HG02763 (cell line): ENCODE measurements around the gene SPOCK1.

Source experiments
- ATAC-seq: cut with Tn5 transposase; IDR thresholded peaks from one replicate; pipeline ENCODE4 v1.9.1; 2021; ENCODE audit warnings: mild to moderate bottlenecking, moderate library complexity; ENCODE audit not compliant: unreplicated experiment

Gene SPOCK1

DNA sequence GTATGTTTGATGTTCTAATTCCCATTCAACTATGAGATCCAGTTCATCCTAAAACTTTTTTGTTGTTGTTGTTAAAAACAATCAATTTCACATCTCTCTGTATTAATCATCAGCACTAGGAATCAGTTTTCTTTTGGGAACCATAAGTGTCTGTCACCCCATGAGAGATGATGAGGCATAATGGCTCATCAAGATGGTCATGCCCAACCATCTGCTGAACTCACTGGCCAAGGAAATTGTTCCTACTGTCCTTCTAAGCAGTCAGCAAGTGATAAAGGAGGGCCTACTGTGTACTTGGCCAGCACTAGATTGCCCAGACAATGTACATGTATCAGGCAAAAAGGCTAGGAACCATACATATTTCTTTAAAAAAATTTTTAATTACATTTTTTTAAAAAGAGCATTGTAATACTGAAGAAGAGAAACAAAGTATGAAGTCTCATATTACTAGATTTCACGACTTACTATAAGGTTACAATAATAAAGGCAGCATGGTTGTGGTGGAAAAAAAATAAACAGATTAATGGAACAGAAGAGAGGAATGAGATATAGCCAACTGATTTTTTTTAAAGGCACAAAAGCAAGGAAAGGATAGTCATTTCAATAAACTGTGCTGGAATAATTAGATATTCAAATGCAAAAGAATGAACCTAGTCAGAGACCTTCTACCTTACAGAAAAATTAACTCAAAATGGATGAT is 458.3 kb downstream of the SPOCK1 start:
- no peak for ATAC-seq

DNA sequence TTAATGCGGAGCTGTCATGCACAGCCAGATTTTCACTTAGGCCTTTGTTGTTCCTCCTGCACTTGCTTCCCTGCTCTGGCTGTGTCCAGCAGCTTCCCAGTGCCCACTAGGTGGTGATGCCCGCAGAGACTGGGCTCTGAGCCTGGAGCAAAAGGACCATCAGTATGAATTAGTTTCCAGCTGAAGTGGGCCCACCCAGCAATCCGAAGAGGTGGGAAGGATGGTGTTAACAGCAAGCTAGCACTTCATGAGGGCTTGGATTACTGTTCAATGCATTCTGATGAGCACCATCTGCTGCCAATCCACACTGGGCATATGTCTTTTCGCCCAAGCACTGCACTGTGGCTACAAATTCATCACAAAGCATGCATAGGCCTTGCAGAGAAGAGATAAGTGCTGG is 459.1 kb downstream of the SPOCK1 start:
- ATAC-seq = no peak

DNA sequence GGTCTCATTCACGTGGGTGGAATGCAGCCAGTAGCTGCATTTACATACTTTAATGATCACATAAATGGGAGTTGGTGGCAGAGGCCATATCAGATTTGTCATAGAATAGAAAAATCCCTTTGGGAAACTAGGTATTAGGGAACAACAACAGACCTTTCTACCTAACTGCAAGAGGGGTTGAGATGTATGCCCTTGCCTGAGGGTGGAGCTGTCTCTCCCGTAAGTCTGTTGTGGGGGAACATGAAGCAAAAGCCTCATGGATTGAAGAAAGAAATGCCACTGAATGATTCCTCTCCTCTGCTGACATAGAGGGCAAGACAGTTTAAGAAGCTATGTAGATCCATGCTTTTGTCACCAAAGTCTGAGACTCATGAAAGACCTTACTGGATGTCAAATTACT is 461.3 kb downstream of the SPOCK1 start:
- no peak for ATAC-seq

DNA sequence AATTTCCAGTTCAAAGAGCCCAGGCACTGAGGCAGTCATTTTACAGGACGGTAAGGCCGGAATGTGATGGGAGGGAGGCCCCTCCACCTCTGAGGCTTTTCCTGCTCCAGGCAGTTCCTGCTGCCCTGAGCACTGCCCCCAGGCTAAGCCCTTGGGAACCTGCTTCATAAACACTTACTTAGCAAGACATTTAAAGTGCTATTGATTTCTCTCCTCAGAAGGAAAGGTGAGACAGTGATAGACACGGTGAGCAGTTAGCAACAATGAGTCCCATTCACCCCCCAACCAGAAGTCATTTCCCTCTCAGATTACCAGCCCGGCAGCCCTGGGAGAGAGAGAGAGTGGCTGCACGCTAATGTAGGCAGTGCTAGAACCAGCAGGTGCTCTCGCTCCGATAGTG is 462.5 kb downstream of the SPOCK1 start:
- no peak for ATAC-seq

DNA sequence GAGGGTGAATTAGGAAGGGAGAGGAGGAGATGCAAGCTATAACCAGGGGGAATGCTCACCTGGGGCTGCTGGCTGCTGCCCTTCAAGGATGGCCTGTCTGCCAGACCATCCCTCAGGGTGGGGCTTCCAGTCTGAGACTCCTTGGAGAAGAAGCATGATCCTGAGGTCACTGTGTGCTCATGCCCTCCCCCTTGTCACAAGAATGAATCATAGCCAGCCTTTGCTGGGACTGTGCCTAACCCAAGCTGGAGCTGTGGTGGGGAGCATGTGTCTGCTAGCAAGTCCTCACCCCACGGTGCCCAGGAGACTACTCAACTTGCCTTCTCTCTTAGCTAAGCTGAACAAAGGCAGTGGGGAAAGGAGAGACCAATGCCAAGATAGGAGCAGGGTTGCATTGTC is 463.6 kb downstream of the SPOCK1 start:
- no peak for ATAC-seq

DNA sequence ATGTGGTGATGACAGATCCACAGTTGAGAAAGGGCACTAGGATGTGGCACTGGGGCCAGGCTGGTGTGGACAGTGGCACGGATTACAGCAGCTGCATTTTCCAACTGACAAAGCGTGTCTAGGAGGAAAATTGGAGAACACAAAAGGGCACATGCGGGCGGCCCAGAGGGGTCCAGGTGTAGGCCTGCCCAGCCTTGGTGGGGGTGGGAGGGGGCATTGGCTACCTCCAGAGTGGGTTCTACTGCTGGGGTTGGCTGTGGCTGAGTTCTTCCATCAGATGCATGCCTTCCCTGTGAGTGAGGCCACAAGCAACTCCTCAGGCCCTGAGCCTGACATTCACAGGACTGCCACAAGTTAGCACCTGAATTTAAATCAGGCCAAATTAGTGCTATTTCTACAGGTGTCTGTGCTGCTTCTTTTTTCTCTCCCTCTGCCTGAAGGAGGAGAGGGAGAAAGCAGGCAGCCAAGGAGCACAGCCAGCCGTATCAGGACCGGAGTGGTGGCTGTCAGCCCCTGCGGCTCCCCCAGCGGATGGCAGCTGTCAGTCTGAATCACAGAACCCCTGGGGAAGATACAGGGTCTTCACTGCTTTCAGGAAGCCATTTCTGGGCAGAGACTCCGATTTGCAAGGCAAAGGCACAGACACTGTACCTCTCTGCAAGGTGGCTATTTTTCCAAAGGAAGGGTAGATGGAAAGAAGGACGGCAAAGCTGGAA is 464.2 kb downstream of the SPOCK1 start:
- ATAC-seq = no peak

DNA sequence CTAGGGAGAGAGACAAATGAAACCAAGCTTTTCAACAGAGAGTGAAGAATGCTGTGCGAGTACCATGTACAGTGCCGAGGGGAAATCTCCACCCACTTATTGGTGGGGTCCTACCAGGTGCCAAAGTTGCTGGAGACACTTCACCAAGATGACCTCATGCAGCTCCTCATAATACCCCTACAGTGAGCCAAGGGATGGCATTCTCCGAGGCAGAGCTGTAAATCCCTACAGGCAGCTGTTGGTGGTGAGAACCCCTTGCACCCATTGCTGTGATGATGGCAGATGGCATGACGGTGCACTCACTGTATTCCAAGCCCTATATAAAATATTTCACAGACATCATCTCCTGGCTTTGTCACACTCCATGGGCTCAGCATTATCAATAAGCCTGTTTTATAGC is 464.9 kb downstream of the SPOCK1 start:
- ATAC-seq = no peak

DNA sequence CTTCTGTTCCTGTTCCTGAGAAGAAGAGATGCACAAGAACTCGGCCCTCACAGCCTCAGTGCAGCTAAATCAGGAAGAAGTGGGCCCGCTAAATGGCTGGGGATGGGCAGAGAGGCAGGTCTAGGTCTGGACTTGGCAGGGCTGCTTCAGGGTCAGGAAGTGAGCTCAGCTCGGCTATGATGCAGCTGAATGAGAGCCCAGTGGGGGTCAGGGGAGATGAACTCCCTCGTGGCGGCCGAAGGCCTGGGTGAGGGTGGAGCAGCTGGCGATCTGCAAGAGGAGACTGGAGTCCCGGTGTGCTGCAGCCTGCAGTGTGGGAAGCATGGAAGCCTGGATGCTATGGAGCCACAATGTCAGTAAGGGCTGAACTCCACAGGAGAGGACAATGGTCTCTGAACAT is 466.2 kb downstream of the SPOCK1 start:
- ATAC-seq = no peak

DNA sequence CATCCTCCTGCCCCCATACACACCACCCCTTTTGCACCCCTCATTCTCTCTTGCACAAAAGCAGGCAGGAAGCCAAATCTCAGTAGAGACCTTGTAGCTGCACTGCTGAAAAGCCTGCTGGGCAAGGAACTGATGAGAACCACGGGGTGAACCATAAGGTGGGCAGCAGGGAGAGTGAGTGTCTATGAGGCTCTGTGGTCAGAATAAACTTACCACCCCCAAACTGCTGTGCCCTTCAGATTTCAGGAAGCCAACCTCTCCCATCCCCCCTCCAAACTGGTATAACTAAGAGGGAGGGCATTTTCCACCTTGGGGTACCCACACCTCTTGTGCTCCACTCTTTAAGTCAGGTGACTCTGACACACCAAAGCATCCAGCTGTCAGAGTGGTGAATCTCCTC is 471.4 kb downstream of the SPOCK1 start:
- no peak for ATAC-seq

DNA sequence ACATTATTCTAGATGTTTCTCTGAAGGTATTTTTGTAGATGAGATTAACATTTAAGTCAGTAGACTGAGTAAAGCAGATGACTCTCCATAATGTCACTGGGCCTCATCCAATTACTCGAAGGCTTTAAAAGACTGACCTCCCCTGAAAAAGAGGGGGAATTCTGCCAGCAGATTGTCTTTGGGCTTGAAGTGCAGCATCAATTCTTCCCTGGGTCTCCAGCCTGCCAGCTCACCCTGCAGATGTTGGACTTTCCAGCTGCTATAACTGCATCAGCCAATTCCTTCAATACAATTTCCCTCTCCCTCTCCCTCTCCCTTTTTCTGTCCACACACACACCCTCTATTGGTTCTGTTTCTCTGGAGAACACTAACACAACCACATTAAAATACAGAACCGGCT is 472.8 kb downstream of the SPOCK1 start:
- no peak for ATAC-seq

DNA sequence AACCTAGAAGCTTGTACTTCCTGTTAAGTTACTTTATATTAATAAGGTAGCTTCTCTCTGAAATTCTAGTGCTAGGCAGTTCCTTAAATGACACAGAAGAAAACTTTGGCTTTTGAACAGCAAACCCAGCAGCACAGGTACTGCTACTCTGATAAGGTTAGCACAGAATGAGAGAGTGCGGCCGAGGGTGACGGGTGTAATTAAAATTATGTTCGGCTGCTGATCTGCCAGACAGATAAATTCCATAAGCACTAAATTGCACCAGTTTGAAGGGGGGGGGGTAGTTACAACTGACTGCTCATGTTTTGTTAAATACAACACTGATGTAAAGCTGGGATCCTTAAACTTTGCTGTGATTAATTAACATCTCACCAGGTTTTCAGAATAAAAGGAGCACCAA is 475.1 kb downstream of the SPOCK1 start:
- no peak for ATAC-seq

DNA sequence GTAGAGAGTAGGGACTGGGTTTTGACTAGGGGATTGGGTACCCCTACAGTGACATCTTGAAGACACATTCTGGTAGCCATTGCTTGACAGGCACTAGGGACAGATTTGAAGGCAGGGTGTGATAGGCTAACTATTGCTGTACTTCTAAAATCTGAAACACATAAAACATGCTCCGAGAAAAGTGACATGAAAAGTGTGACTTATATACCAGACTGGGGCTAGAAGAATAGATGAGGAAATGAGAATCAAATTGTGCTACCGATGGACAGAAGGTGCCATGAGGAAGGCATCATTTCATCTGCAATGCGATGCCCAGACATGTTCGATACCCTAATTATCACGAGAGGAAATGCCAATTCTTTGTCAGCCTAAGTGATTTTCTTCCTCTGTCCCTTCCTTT is 475.8 kb downstream of the SPOCK1 start:
- ATAC-seq = no peak

DNA sequence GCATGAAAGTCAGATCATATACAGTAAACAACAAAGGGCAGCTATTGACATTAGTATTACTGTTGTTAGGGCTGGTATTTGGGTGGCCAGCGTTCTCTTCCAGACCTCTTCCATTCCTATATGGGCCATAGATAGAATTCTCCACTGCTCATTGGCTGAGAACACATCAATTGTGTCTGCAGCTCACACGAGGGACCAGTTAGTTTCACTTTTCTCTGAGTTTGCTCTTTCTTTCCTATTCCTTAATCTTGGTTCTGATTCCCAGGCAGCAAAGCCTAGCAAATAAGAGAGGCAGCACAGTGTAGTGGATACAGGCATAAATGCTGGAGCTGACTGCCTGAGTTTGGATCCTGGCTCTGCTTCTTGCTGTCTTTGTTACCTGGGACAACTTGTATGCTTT is 476.4 kb downstream of the SPOCK1 start:
- ATAC-seq = no peak

DNA sequence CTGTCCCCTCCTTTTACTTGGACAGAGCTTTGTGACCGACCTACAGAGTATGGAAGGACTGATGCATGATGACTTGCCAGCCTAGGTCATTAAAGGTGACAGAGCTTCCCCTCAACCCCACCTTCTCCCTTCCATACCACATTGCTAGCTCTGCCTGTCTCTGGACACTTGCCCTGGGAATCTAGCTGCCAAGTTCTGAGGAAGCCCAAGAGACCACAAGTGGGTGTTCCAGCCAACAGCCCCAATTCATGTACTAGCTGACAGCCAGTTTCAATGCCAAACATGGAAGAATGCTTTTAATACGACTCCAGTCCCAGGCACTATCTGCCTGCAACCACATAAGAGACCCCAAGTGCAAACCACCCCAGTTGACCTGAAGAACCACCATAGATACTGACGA is 477.1 kb downstream of the SPOCK1 start:
- no peak for ATAC-seq

DNA sequence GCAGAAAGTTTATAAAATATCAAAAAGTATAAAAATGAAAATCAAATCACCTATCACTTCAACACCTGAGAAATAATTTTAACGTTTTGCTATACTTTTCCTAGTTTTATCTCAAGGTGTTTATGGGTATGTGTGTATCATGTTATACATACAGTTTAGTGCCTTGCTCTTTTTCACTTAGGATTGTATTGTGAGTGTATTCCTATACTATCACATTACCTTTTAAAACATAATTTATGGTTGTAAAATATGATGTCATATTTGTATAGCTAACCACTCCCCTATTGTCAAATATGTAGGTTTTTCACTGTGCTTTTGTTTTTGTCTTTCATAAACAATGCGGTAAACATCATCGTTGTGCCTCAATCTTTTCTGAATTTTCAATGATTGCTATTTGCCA is 479.9 kb downstream of the SPOCK1 start:
- ATAC-seq = no peak

DNA sequence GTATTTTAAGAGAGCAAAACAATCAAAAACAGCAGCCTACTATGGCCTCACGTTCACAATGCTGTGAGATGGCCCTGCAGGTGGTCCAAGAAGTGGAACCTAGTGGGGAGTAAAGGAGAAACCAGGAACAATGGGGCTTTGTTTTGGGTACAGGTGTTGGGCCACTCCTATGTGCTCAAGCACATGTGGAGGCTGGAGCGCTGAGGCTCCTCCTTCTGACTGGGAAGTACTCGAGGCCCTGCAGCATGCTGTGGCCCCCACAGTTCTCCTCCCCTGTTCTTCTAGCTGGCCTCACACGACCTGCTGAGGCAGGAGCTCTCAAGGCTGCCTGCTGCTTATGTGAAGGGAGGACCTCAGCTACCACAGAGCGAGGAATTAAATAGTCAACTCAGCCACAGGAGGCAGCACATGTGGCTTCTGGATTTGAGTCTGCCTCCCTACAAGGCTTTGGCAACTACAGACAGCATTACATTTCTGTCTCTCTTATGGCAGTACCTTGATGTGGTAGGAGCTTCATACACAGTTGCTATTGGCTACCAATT is 482.3 kb downstream of the SPOCK1 start:
- no peak for ATAC-seq

DNA sequence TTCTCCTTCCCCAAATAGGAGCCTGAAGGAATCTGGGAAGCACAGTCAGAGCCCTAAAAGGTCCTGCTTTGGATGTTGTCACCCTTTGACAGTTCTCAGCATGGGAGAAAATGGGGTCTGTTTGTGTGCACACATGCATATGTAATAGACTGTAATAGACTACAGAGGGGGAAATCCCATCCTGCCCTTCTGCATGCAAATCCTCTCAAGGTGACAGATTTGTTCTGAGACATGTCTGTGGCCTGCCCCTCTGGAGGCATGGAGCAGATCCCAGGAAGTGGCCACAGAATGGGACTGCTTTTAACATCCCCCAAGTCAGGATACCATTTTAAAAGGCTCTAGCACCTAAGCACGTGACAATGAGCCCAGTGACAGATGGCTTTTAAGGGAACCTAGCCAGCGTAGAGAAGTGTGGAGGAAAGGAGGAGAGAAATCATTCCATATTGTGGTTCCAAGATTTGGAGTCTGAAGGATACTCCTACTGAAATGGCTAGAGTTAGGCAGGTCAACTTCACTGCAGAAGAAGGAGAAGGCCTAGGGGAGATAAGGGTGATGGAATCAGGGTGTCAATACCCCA is 483.5 kb downstream of the SPOCK1 start:
- ATAC-seq = no peak

DNA sequence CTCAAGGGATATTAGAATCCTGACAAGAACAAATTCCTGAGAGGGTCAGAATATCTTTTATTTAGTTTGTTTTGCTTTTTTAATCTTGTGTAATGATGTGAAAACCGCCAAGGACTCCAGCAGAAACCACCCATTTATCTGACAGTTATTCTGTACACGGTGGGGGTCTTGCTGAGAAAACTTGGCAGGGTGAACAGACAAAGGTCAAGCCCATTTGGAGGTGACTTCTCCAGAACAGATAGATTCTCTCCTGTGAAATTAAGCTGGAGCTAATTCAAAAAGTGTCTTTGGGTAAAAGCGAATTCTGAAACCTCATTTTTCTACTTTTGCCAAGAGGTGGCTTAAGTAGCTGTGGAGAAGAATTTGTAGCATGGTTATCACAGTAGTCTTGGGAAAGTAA is 484.4 kb downstream of the SPOCK1 start:
- ATAC-seq = no peak

DNA sequence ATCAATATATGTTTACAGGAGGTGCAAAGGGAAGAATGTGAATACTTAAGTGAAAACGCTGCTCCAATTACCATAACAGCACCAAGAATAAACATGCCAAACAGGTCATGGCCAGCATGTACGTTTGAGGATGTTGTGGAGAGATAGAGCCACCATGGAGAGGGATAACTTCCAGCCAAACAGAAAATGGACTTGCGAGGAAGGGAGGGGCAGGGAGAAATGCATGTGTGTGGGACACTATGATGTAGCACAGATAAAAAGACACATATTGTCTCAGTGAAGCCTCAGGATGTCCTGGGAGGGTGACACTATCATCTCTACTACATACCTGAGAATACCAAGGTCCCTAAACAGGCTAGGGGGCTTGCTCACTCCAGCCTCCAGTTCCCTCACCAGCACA is 488.9 kb downstream of the SPOCK1 start:
- no peak for ATAC-seq

DNA sequence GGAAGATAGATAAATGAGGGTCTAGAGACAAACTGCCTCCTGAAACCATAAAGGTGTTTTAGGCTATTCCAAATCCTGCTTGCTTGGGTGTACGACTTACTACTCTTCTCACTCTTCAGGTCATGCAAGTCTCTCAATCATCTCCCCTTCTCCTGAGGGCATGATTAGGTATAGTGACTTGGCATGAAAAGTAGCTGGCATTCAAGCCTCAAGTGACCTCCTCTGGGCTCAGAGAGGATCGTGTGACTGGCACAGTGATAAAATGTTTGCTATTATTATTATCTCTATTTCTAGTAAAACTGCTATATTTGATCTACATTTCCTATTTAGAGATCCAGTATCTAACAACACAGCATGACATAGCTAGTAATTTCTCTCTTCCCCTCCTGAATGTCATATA is 494.8 kb downstream of the SPOCK1 start:
- no peak for ATAC-seq

DNA sequence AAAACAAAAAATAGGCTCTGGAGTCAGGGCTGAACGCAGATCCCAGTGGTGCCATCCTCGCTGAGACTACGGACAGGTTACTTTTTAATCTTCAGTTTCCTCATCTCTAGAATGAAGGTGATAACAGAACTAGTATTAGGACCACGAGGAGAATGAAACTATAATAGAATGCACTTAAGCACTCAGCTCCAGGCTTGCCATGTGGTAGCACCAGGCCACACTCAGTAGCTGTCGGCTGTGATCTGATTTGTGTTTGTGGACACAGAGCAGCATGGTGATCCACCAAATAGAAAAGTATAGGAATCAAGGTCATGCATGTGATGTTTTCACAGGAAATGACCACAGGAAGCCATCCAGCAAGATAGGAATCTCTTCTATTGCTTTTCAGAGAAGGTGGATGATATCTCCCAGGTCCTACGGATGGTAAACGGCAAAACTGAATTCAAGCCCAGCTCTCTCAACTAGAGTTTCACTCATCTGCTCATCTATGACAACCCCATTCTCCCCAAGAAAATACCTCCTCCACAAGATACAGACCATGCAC is 498.0 kb downstream of the SPOCK1 start:
- ATAC-seq = no peak

DNA sequence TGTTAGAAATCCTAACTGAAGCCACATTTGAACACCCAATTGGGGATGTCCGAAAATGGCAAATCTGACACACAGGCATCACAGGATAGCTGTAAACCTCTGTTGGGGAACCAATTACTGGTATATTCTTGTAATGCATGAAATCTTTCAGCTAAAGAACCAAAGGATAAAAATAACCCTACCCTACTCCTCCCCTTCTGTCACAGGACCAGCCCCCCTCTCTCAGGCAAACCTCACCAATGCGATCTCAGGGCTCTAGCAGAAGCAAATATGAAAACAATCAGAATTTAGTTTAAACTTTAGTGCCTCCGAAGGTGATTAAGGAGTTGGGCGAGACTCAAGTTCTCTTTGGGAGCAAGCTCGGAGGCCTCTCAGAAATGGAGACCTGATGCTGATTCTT is 499.3 kb downstream of the SPOCK1 start:
- no peak for ATAC-seq
